VCaP (cell line): ENCODE data around the gene ATP2B3.
A peak's percentile ranks its signal among the peaks of the same experiment; 100 is the strongest.

Experiments
- H3K27ac ChIP-seq: fragments of 450-650 bp; 2 replicates; pipeline ENCODE4 v1.5.1; 2017
- CTCF ChIP-seq: fragments of 450-650 bp; conservative IDR thresholded peaks from 2 replicates; pipeline ENCODE4 v1.5.1; 2017; ENCODE audit warnings: mild to moderate bottlenecking, moderate library complexity

The ATP2B3 gene

DNA sequence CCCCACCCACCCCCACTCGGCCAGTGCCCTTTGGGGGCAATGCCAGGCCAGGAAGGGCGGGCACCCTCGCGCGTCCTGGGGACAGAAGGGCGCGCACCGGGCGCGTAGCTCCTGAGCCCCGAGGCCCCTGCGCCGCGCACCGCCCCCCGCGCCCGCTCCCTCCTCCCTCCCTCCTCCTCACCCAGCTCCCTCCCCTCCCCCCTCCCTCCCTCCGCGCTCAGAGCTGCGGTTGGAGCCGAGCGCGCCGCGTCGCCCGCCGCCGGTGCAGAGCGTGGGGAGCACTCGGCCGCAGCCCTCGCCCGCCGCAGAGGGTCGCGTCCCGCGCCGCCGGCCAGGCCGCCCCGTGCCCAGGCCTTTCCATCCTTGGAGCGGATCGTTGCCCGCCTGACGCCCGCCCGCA is at the start of gene ATP2B3:
Gene ATP2B3, plus strand, starts transcription at position 220 of the 400 bp plus-strand sequence. CDS start 18,606 bp downstream, outside the sequence.
- H3K27ac ChIP-seq = no peak within 1 kb of the TSS
- TF ChIP-seq CTCF = no peak

GRCh38 chrX:153468008-153468580 is 49.3 kb upstream of the ATP2B3 start:
- no peak overlapping the region for H3K27ac ChIP-seq
- no peak for TF ChIP-seq CTCF

GRCh38 chrX:153469811-153470410 is 47.5 kb upstream of the ATP2B3 start:
- no peak for TF ChIP-seq CTCF
- peak overlapping the region; percentile 60; the same call in 1 of the 2 replicates for H3K27ac ChIP-seq

GRCh38 chrX:153470411-153471363 is 46.8 kb upstream of the ATP2B3 start, which contains the start of gene HAUS7:
HAUS7 (minus strand) TSS chrX:153470576; CDS start chrX:153470557, 19 bp downstream.
- H3K27ac ChIP-seq = peak within 1 kb of the TSS; percentile 60; the same call in 1 of the 2 replicates
- peak; percentile 75 for TF ChIP-seq CTCF

- H3K27ac ChIP-seq = no peak overlapping the region
- TF ChIP-seq CTCF = no peak
These were observed 45.7 kb upstream of the ATP2B3 start for GRCh38 chrX:153471663-153472280.

- TF ChIP-seq CTCF = no peak
- no peak overlapping the region for H3K27ac ChIP-seq
These were observed 44.3 kb upstream of the ATP2B3 start for GRCh38 chrX:153473126-153473525.
